GM23338 (cell line): ENCODE data around the gene PIGU. TPM values are rescaled to one million over a fixed set of nuclear protein-coding genes. Genes with fewer than 3 reads are reported as not detected.

Experiments
- ATAC-seq: fragments of 200-7000 bp; cut with Tn5 transposase; 3 replicates; pipeline ENCODE4 v1.9.1; 2020
- DNase-seq: peaks from one replicate; pipeline ENCODE4 v3.0.0-alpha.2; 2015; ENCODE audit warnings: low spot score
- H2AFZ ChIP-seq: fragments of 200-600 bp; sonication (generic); 2 replicates; pipeline ENCODE4 v1.8.0; 2016; ENCODE audit warnings: antibody characterized with exemption, mild to moderate bottlenecking, moderate library complexity
- H3F3A ChIP-seq: fragments of 200-600 bp; sonication (generic); replicated peaks from 2 replicates; pipeline ENCODE4 v1.8.0; 2017; ENCODE audit warnings: antibody characterized with exemption, mixed run types, low read depth
- H3K27ac ChIP-seq: fragments of 200-600 bp; sonication (generic); 2 replicates; pipeline ENCODE4 v1.6.1; 2016; ENCODE audit warnings: low read depth
- H3K27me3 ChIP-seq: fragments of 200-600 bp; sonication (generic); 2 replicates; pipeline ENCODE4 v1.8.0; 2016; ENCODE audit warnings: mild to moderate bottlenecking, mixed run types, moderate library complexity; ENCODE audit not compliant: insufficient read depth
- H3K36me3 ChIP-seq: fragments of 200-600 bp; sonication (generic); 2 replicates; pipeline ENCODE4 v1.8.0; 2016; ENCODE audit warnings: mild to moderate bottlenecking; ENCODE audit not compliant: insufficient read depth
- H3K4me1 ChIP-seq: fragments of 200-600 bp; sonication (generic); 2 replicates; pipeline ENCODE4 v1.8.0; 2016; ENCODE audit warnings: mild to moderate bottlenecking, moderate library complexity; ENCODE audit not compliant: insufficient read depth
- H3K4me2 ChIP-seq: fragments of 200-600 bp; sonication (generic); 2 replicates; pipeline ENCODE4 v1.7.1; 2017; ENCODE audit warnings: mixed run types
- H3K4me3 ChIP-seq: fragments of 200-600 bp; sonication (generic); 2 replicates; pipeline ENCODE4 v1.6.1; 2016; ENCODE audit warnings: mixed run types
- H3K79me2 ChIP-seq: fragments of 200-600 bp; sonication (generic); replicated peaks from 2 replicates; pipeline ENCODE4 v1.8.0; 2017; ENCODE audit warnings: mild to moderate bottlenecking; ENCODE audit not compliant: insufficient read depth
- H3K9me2 ChIP-seq: fragments of 200-600 bp; sonication (generic); 2 replicates; pipeline ENCODE4 v1.8.0; 2017; ENCODE audit not compliant: insufficient read depth
- H4K20me1 ChIP-seq: fragments of 200-600 bp; sonication (generic); replicated peaks from 2 replicates; pipeline ENCODE4 v1.8.0; 2017; ENCODE audit warnings: mild to moderate bottlenecking; ENCODE audit not compliant: insufficient read depth
- H3K27ac Mint-ChIP-seq: 2 replicates; pipeline ENCODE4 v1.8.0; 2020; ENCODE audit warnings: inconsistent platforms, mild to moderate bottlenecking, moderate library complexity, mixed read lengths
- H3K27me3 Mint-ChIP-seq: 3 replicates; pipeline ENCODE4 v1.8.0; 2022; ENCODE audit warnings: low read depth, mild to moderate bottlenecking, moderate library complexity, mixed read lengths, inconsistent platforms; ENCODE audit not compliant: insufficient read depth, poor library complexity
- H3K36me3 Mint-ChIP-seq: 3 replicates; pipeline ENCODE4 v1.8.0; 2021; ENCODE audit warnings: low read depth, mild to moderate bottlenecking, inconsistent platforms, moderate library complexity, mixed read lengths
- H3K4me1 Mint-ChIP-seq: 3 replicates; pipeline ENCODE4 v1.8.0; 2020; ENCODE audit warnings: mild to moderate bottlenecking, inconsistent platforms, mixed read lengths
- H3K4me3 Mint-ChIP-seq: 3 replicates; pipeline ENCODE4 v1.8.0; 2021; ENCODE audit warnings: moderate library complexity, mild to moderate bottlenecking, inconsistent platforms, mixed read lengths
- H3K9me3 Mint-ChIP-seq: 3 replicates; pipeline ENCODE4 v1.8.0; 2020; ENCODE audit warnings: moderate library complexity, mild to moderate bottlenecking, inconsistent platforms, mixed read lengths
- CREB1 ChIP-seq: fragments of 250-450 bp; sonication (Bioruptor Pico); IDR thresholded peaks from 2 replicates; pipeline ENCODE4 v1.5.0; 2020; ENCODE audit warnings: low read depth, mild to moderate bottlenecking, moderate library complexity
- CTCF ChIP-seq, 2 experiments: fragments of 200-600 bp in 1 of 2; sonication (generic) in 1 of 2; conservative IDR thresholded peaks; 2 replicates each; pipeline versions ENCODE4 v1.5.1 to v1.6.1; 2016 to 2017; ENCODE audit warnings: antibody characterized with exemption in 2 of 2, low read depth in 2 of 2, mild to moderate bottlenecking in 2 of 2, moderate library complexity in 1 of 2
- ETS1 ChIP-seq: IDR thresholded peaks from 2 replicates; pipeline ENCODE4 v1.6.1; 2016; ENCODE audit warnings: antibody characterized with exemption
- EZH2 ChIP-seq: fragments of 200-600 bp; sonication (generic); IDR thresholded peaks from one replicate; pipeline ENCODE4 v1.8.0; 2017; ENCODE audit warnings: antibody characterized with exemption, mild to moderate bottlenecking, low read depth; ENCODE audit not compliant: unreplicated experiment
- EZH2phosphoT487 ChIP-seq: fragments of 200-600 bp; sonication (generic); IDR thresholded peaks from one replicate; pipeline ENCODE4 v1.8.1; 2018; ENCODE audit warnings: antibody characterized with exemption; ENCODE audit not compliant: unreplicated experiment
- JUNB ChIP-seq: IDR thresholded peaks from one replicate; pipeline ENCODE4 v1.6.1; 2016; ENCODE audit warnings: antibody characterized with exemption; ENCODE audit not compliant: unreplicated experiment
- NANOG ChIP-seq: IDR thresholded peaks from 2 replicates; pipeline ENCODE4 v1.6.1; 2016; ENCODE audit warnings: antibody characterized with exemption, borderline replicate concordance
- POLR2AphosphoS5 ChIP-seq: IDR thresholded peaks from 2 replicates; pipeline ENCODE4 v1.6.1; 2016; ENCODE audit warnings: antibody characterized with exemption, low read depth
- REST ChIP-seq: IDR thresholded peaks from one replicate; pipeline ENCODE4 v1.6.1; 2018; ENCODE audit warnings: antibody characterized with exemption; ENCODE audit not compliant: unreplicated experiment
- STAT1 ChIP-seq: IDR thresholded peaks from one replicate; pipeline ENCODE4 v1.6.1; 2016; ENCODE audit warnings: antibody characterized with exemption; ENCODE audit not compliant: unreplicated experiment
- ZNF114 ChIP-seq: fragments of 250-450 bp; sonication (Bioruptor Pico); IDR thresholded peaks from 2 replicates; pipeline ENCODE4 v1.5.0; 2020; ENCODE audit warnings: mild to moderate bottlenecking, moderate library complexity
- ZNF331 ChIP-seq: fragments of 250-450 bp; sonication (Bioruptor Pico); IDR thresholded peaks from 2 replicates; pipeline ENCODE4 v1.5.0; 2020; ENCODE audit warnings: low read depth, mild to moderate bottlenecking, moderate library complexity
- ZNF462 ChIP-seq: fragments of 250-450 bp; sonication (Bioruptor Pico); IDR thresholded peaks from 2 replicates; pipeline ENCODE4 v1.5.0; 2020; ENCODE audit warnings: mild to moderate bottlenecking, moderate library complexity
- polyA plus RNA-seq: library from polyadenylated mRNA; unstranded; fragments of >200 nt; fragmentation: Nextera tagmentation; extraction: Ambion mirVana; gene quantifications from 2 replicates; pipeline ENCODE4 v1.2.1, GENCODE V29; 2016
- total RNA-seq: library from RNA; depleted of rRNA; stranded (reverse); fragments of >200 nt; shearing (Covaris generic); gene quantifications from 2 replicates; pipeline ENCODE4 v1.2.3, GENCODE V29; 2014

The PIGU gene
- total and polyA plus RNA-seq, 2 experiments from 2014 or later, result 24.3 to 28.9 TPM

- H3K79me2 ChIP-seq, result no peaks in the 10 kb centered on the region
- TF ChIP-seq JUNB, result no peak
- TF ChIP-seq ETS1, result no peak
- no peak for TF ChIP-seq EZH2
- TF ChIP-seq CREB1 (CRISPR knock-in tag), result no peak
- TF ChIP-seq EZH2phosphoT487, result no peak
- no peak for TF ChIP-seq ZNF114 (CRISPR knock-in tag)
- no peak for TF ChIP-seq ZNF331 (CRISPR knock-in tag)
- no peak for TF ChIP-seq STAT1
- TF ChIP-seq CTCF (conservative IDR thresholded peaks at IDR 0.05; ENCODE audit: low read depth in 2 of 2), result no peak
- TF ChIP-seq REST, result no peak
- no peak for TF ChIP-seq NANOG
- TF ChIP-seq POLR2AphosphoS5, result no peak
- TF ChIP-seq ZNF462, result no peak
- no peak for ATAC-seq
- H3K4me3 Mint-ChIP-seq, result no peak overlapping the region
- H3K27me3 ChIP-seq, result no peaks in the 10 kb centered on the region
- H3K4me1 ChIP-seq, result no peaks in the 10 kb centered on the region
- peaks cover 2% of the 10 kb centered on the region for H3K27me3 Mint-ChIP-seq
- H3K4me2 ChIP-seq, result no peak overlapping the region
- no peaks in the 10 kb centered on the region for H3K9me2 ChIP-seq
- no peak overlapping the region for H2AFZ ChIP-seq
- no peak overlapping the region for H3K4me3 ChIP-seq
- no peak overlapping the region for H3K27ac Mint-ChIP-seq
- no peaks in the 10 kb centered on the region for H3K4me1 Mint-ChIP-seq
- H3K9me3 Mint-ChIP-seq, result no peaks in the 10 kb centered on the region
- H4K20me1 ChIP-seq, result no peaks in the 10 kb centered on the region
- H3K36me3 ChIP-seq, result no peaks in the 10 kb centered on the region
- no peaks in the 10 kb centered on the region for H3F3A ChIP-seq
- no peaks in the 10 kb centered on the region for H3K36me3 Mint-ChIP-seq
- no peak for DNase-seq
- H3K27ac ChIP-seq, result no peak overlapping the region
Observed at GRCh38 chr20:34720266-34720665, 43.4 kb upstream of the PIGU start.
